ENCODE data around the gene MICB.
"Not testable (repeated sequence)": the region's sequence is repeated elsewhere in the genome, so short reads cannot be mapped to it uniquely, and the experiment has no call there.

DNA sequence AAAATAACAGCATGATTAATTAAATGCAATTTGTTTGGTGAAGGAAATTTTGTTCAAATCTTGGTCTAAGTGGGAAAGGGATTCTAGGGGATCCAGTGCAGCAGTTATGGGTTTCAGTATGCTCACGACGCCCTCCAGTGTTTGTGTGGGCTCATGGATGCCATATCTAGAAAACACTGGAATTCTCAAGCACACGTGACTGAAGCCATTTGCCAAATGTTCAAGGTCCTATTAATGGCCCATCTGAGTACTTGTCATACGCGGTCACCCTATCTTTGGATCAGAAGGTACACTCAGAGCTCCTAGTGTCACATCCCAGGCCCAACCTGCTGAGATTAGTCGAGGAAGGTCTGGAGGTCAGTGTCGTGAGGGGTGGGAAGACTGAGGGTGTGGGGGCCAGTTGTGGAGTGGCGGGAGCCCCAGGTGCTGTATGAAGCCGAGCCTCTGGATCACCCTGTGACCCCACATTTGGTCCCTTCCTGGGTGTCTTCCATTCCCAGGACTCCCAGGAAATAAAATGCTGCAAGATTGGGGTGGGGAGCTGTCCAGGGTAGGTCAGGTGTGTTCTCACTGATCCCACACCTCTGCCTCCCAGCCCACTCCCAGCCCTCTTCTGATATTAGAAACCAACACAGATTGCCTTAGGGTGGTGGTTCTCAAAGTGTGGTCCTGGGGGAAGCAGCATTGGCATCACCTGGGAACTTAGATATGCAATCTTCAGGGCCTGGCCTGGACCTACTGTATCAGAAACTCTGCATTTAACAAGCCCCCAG, 11.7 kb upstream of the MICB start:
- not testable (repeated sequence) for TF ChIP-seq ZFX (IDR thresholded peaks at IDR 0.05)
- TF ChIP-seq, protein P1, sequence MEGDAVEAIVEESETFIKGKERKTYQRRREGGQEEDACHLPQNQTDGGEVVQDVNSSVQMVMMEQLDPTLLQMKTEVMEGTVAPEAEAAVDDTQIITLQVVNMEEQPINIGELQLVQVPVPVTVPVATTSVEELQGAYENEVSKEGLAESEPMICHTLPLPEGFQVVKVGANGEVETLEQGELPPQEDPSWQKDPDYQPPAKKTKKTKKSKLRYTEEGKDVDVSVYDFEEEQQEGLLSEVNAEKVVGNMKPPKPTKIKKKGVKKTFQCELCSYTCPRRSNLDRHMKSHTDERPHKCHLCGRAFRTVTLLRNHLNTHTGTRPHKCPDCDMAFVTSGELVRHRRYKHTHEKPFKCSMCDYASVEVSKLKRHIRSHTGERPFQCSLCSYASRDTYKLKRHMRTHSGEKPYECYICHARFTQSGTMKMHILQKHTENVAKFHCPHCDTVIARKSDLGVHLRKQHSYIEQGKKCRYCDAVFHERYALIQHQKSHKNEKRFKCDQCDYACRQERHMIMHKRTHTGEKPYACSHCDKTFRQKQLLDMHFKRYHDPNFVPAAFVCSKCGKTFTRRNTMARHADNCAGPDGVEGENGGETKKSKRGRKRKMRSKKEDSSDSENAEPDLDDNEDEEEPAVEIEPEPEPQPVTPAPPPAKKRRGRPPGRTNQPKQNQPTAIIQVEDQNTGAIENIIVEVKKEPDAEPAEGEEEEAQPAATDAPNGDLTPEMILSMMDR (conservative IDR thresholded peaks at IDR 0.05), result not testable (repeated sequence)

All from C4-2B (cell line).